Gastroesophageal sphincter (tissue), 4 donors: ENCODE data around the gene HS3ST4. TPM values are rescaled to one million over a fixed set of nuclear protein-coding genes. Genes with fewer than 3 reads are reported as not detected.

Experiments
- ATAC-seq: fragments of 150-250 bp; one replicate; pipeline ENCODE4 v1.9.1; 2016; ENCODE audit warnings: mild to moderate bottlenecking, moderate library complexity
- H3K27ac ChIP-seq, 4 donors: fragments of 200-600 bp; sonication (generic) in 3 of 4; 1 replicate in 3 of 4; 2 replicates in 1 of 4; pipeline ENCODE4 v1.5.1; 2016 to 2019
- H3K27me3 ChIP-seq: fragments of 200-600 bp; sonication (generic); one replicate; pipeline ENCODE4 v1.5.1; 2019
- H3K36me3 ChIP-seq, 2 donors: fragments of 200-600 bp; sonication (generic); one replicate each; pipeline ENCODE4 v1.5.1; 2019; ENCODE audit warnings: control low read depth in 1 of 2
- H3K4me1 ChIP-seq, 3 donors: fragments of 200-600 bp; sonication (generic); 1 replicate in 2 of 3; 2 replicates in 1 of 3; pipeline ENCODE4 v1.5.1; 2016 to 2019; ENCODE audit warnings: control low read depth in 2 of 3
- H3K4me3 ChIP-seq, 2 donors: fragments of 200-600 bp; sonication (generic); one replicate each; pipeline ENCODE4 v1.5.1; 2019; ENCODE audit warnings: mild to moderate bottlenecking in 1 of 2, moderate library complexity in 1 of 2
- H3K9me3 ChIP-seq, 3 donors: fragments of 200-600 bp; sonication (generic); one replicate each; pipeline ENCODE4 v1.5.1; 2017 to 2019; ENCODE audit warnings: control low read depth in 2 of 3
- EP300 ChIP-seq: sonication (generic); formaldehyde crosslinking; IDR thresholded peaks from one replicate; pipeline ENCODE4 v1.6.1; 2017; ENCODE audit warnings: antibody characterized with exemption, mild to moderate bottlenecking
- POLR2A ChIP-seq, 2 donors: fragments of 450-650 bp; IDR thresholded peaks; one replicate each; pipeline ENCODE4 v1.6.1; 2017; ENCODE audit warnings: antibody characterized with exemption in 2 of 2, mild to moderate bottlenecking in 2 of 2, moderate library complexity in 1 of 2
- POLR2AphosphoS5 ChIP-seq: sonication (generic); formaldehyde crosslinking; IDR thresholded peaks from one replicate; pipeline ENCODE4 v1.6.1; 2017; ENCODE audit warnings: antibody characterized with exemption
- WGBS, 2 donors: methylation state at CpG; one replicate each; pipeline ENCODE4 v1.1.5; 2018; ENCODE audit warnings: low coverage in 1 of 2; 5-methylcytosine and 5-hydroxymethylcytosine counted together
- total RNA-seq, 4 donors: library from RNA; depleted of rRNA; stranded (reverse); fragments of >200 nt; gene quantifications; one replicate each; pipeline ENCODE4 v1.1.0, GENCODE V29; 2016
- TF ChIP-seq, protein P1 (sequence below), 4 experiments: fragments of 200-600 bp in 2 of 4; fragments of 450-650 bp in 2 of 4; sonication (generic) in 1 of 4; IDR thresholded peaks; one replicate each; pipeline ENCODE4 v1.5.1; 2017 to 2019; ENCODE audit warnings: antibody characterized with exemption in 4 of 4, mild to moderate bottlenecking in 2 of 4, moderate library complexity in 2 of 4

The HS3ST4 gene
- total RNA-seq, 4 donors from 2014 or later, result 0.12 TPM; not detected in 3

GRCh38 chr16:26133416-26134093 lies 441.8 kb downstream of the HS3ST4 start:
- no peaks in the 10 kb centered on the region for H3K9me3 ChIP-seq
- peaks cover 4% of the 10 kb centered on the region for H3K27me3 ChIP-seq
- no peaks in the 10 kb centered on the region for H3K4me1 ChIP-seq
- ATAC-seq, result no peak
- no peaks in the 10 kb centered on the region for H3K36me3 ChIP-seq
- TF ChIP-seq EP300, result no peak
- TF ChIP-seq, protein P1, sequence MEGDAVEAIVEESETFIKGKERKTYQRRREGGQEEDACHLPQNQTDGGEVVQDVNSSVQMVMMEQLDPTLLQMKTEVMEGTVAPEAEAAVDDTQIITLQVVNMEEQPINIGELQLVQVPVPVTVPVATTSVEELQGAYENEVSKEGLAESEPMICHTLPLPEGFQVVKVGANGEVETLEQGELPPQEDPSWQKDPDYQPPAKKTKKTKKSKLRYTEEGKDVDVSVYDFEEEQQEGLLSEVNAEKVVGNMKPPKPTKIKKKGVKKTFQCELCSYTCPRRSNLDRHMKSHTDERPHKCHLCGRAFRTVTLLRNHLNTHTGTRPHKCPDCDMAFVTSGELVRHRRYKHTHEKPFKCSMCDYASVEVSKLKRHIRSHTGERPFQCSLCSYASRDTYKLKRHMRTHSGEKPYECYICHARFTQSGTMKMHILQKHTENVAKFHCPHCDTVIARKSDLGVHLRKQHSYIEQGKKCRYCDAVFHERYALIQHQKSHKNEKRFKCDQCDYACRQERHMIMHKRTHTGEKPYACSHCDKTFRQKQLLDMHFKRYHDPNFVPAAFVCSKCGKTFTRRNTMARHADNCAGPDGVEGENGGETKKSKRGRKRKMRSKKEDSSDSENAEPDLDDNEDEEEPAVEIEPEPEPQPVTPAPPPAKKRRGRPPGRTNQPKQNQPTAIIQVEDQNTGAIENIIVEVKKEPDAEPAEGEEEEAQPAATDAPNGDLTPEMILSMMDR (IDR thresholded peaks at IDR 0.05), result no peak
- no peak for TF ChIP-seq POLR2AphosphoS5
- no peak for TF ChIP-seq POLR2A (IDR thresholded peaks at IDR 0.05)
- 15 to 48% methylated on average over 5 of the region's 5 CpGs for WGBS, 2 donors
- no peak overlapping the region for H3K27ac ChIP-seq
- no peak overlapping the region for H3K4me3 ChIP-seq

DNA sequence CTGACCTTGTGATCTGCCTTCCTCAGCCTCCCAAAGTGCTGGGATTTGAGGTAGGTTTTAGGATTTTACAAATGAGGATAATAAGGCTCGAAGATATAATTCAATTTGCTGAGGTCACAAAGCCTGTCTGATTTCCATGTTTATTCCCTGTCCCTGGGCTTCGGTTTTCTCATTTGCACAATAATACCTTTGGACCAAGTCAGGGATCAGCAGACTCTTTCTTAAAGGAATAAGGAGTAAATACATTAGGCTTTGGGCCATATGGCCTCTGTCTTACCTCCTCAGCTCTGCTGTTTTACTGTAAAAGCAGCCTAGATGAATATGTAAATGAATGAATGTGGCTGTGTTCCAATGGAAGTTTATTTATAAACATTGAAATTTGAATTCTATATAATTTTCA lies 442.8 kb downstream of the HS3ST4 start:
- no peak for ATAC-seq
- H3K36me3 ChIP-seq, result no peaks in the 10 kb centered on the region
- H3K27ac ChIP-seq, result no peak overlapping the region
- peaks cover 4% of the 10 kb centered on the region for H3K27me3 ChIP-seq
- H3K4me3 ChIP-seq, result no peak overlapping the region
- H3K9me3 ChIP-seq, result no peaks in the 10 kb centered on the region
- WGBS, 2 donors, result 44% methylated on average over 2 of the region's 2 CpGs; no CpG with 5 or more reads in 1 of the 2 donors
- TF ChIP-seq POLR2A (IDR thresholded peaks at IDR 0.05) (no peak), EP300 (no peak), POLR2AphosphoS5 (no peak)
- TF ChIP-seq, protein P1 (IDR thresholded peaks at IDR 0.05), result no peak
- H3K4me1 ChIP-seq, result no peaks in the 10 kb centered on the region

DNA sequence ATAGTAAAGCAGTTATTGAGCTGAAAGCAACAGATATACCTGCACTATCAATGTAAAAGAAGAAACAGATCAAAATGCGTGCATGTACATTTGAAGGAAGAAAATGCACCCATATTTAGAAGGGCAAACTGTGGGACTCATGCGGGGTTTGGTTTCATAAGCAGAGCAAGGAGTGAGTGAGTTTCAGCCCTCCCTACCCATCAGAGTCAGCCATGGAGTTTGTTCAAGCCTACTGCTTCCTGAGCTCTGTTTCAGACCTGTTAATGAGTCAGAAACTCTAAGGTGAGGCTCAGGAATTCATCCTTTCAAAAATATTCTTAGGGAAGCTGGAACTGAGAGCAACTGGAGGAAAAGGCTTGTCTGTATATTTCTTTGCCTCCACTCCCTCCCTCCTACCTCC lies 446.2 kb downstream of the HS3ST4 start:
- TF ChIP-seq POLR2AphosphoS5, result no peak
- no peak for TF ChIP-seq POLR2A (IDR thresholded peaks at IDR 0.05)
- TF ChIP-seq, protein P1 (IDR thresholded peaks at IDR 0.05), result no peak
- no peak for TF ChIP-seq EP300
- Histone ChIP-seq H3K36me3 (no peaks in the 10 kb centered on the region), H3K9me3 (no peaks in the 10 kb centered on the region), H3K27me3 (peaks cover 4% of the 10 kb centered on the region), H3K4me1 (no peaks in the 10 kb centered on the region), H3K4me3 (no peak overlapping the region), H3K27ac (no peak overlapping the region)
- ATAC-seq, result no peak
- WGBS, 2 donors, result 75 to 85% methylated on average over 2 of the region's 2 CpGs

DNA sequence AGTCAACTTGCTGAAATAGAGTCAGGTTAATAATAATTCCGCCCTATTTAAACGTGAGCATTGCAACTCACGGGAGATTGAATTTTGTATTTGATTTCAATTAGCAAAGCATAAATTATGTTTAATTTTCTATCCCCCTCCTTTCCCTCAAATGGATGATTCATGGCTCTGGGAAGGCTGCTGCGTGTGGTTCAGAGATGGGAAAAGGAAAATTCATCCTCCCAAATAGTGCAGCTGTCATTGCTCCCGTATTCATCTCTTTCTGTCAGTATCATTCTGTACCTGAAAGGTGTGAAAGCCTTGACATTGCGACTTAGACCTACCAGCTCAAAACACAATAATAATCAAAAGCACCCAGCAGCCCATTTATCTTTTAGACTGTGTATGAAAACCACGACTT lies 447.3 kb downstream of the HS3ST4 start:
- Histone ChIP-seq H3K4me3 (no peak overlapping the region), H3K27ac (no peak overlapping the region), H3K9me3 (no peaks in the 10 kb centered on the region), H3K36me3 (no peaks in the 10 kb centered on the region), H3K4me1 (no peaks in the 10 kb centered on the region), H3K27me3 (no peaks in the 10 kb centered on the region)
- 52 to 77% methylated on average over 6 to 7 of the region's 7 CpGs for WGBS, 2 donors
- TF ChIP-seq, protein P1 (IDR thresholded peaks at IDR 0.05), result no peak
- TF ChIP-seq POLR2A (IDR thresholded peaks at IDR 0.05), result no peak
- TF ChIP-seq POLR2AphosphoS5, result no peak
- TF ChIP-seq EP300, result no peak
- ATAC-seq, result no peak

GRCh38 chr16:26139884-26140283 lies 448.1 kb downstream of the HS3ST4 start:
- Histone ChIP-seq H3K4me3 (no peak overlapping the region), H3K36me3 (no peaks in the 10 kb centered on the region), H3K9me3 (no peaks in the 10 kb centered on the region), H3K27me3 (no peaks in the 10 kb centered on the region), H3K27ac (no peak overlapping the region), H3K4me1 (no peaks in the 10 kb centered on the region)
- TF ChIP-seq POLR2A (IDR thresholded peaks at IDR 0.05) (no peak), POLR2AphosphoS5 (no peak), EP300 (no peak)
- TF ChIP-seq, protein P1 (IDR thresholded peaks at IDR 0.05), result no peak
- no peak for ATAC-seq
- 65 to 83% methylated on average over 1 of the region's 1 CpG for WGBS, 2 donors
